ENCODE results near the gene DARS1. TPM values are rescaled to one million over a fixed set of nuclear protein-coding genes. Genes with fewer than 3 reads are reported as not detected.

The DARS1 gene
- total and polyA plus RNA-seq, 9 donors = 55.2 to 79.5 (median 69.7) TPM

GRCh38 chr2:135874777-135875365, 110.6 kb downstream of the DARS1 start:
- DNase-seq = no peak
- Histone ChIP-seq H3K4me1 (ENCODE audit: insufficient read depth) (peaks cover 7% of the 10 kb centered on the region), H3K36me3 (no peaks in the 10 kb centered on the region), H3K9me3 (no peaks in the 10 kb centered on the region), H3K27me3 (no peaks in the 10 kb centered on the region), H3K4me3 (no peak overlapping the region), H3K27ac (no peak overlapping the region)
- 71 to 82% (median 77%) methylated on average over 19 of the region's 19 CpGs for WGBS, 3 donors
- TF ChIP-seq, protein P1, sequence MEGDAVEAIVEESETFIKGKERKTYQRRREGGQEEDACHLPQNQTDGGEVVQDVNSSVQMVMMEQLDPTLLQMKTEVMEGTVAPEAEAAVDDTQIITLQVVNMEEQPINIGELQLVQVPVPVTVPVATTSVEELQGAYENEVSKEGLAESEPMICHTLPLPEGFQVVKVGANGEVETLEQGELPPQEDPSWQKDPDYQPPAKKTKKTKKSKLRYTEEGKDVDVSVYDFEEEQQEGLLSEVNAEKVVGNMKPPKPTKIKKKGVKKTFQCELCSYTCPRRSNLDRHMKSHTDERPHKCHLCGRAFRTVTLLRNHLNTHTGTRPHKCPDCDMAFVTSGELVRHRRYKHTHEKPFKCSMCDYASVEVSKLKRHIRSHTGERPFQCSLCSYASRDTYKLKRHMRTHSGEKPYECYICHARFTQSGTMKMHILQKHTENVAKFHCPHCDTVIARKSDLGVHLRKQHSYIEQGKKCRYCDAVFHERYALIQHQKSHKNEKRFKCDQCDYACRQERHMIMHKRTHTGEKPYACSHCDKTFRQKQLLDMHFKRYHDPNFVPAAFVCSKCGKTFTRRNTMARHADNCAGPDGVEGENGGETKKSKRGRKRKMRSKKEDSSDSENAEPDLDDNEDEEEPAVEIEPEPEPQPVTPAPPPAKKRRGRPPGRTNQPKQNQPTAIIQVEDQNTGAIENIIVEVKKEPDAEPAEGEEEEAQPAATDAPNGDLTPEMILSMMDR (IDR thresholded peaks at IDR 0.05) = no peak
- no peak for TF ChIP-seq POLR2A (IDR thresholded peaks at IDR 0.05)
- TF ChIP-seq EP300 (IDR thresholded peaks at IDR 0.05) = no peak
- intact Hi-C loops (cut with DNase I) = loop anchor here in 2 of 4 donors (10.0 kb wide), 2 partner anchors 110 to 860 kb away; partner anchors contain the start of gene DARS1 (in 1 of the 2)

GRCh38 chr2:135870571-135870970, 114.9 kb downstream of the DARS1 start:
- no peak for DNase-seq
- TF ChIP-seq, protein P1 (IDR thresholded peaks at IDR 0.05) = no peak
- no peak for TF ChIP-seq EP300 (IDR thresholded peaks at IDR 0.05)
- no peak for TF ChIP-seq POLR2A (IDR thresholded peaks at IDR 0.05)
- Histone ChIP-seq H3K36me3 (no peaks in the 10 kb centered on the region), H3K4me1 (ENCODE audit: insufficient read depth) (peaks cover 4% of the 10 kb centered on the region), H3K9me3 (no peaks in the 10 kb centered on the region), H3K4me3 (no peak overlapping the region), H3K27me3 (no peaks in the 10 kb centered on the region), H3K27ac (no peak overlapping the region)
- WGBS, 3 donors = 35 to 100% (median 94%) methylated on average over 1 of the region's 1 CpG
- intact Hi-C loops (cut with DNase I) = loop anchor here in 2 of 4 donors (10.0 kb wide), 2 partner anchors 114 to 856 kb away; partner anchors contain the start of gene DARS1 (in 1 of the 2)

- intact Hi-C loops (cut with DNase I) = no loop called here
- no peaks in the 10 kb centered on the region for H3K36me3 ChIP-seq
Observed at GRCh38 chr2:135863233-135863632, 122.2 kb downstream of the DARS1 start.

DNA sequence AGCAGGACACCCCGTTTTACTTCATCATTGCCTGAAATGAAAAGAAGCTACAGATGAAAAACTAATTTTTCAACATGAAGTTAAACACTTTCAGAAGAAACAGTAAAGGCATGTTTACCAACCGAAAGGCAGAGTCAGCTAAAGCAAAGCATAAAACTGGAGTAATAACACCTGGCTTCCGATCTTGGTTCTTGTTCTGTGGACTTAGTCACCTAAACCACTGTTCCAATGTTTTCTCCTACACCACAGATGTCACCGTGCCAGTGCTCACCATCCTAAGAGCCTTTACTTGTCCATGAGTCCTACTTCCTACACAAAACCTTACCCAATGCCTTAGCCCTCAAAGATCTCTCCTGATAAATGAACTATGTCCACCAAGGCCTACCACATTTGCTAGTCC, 122.7 kb downstream of the DARS1 start:
- no peaks in the 10 kb centered on the region for H3K27me3 ChIP-seq
- H3K4me3 ChIP-seq = no peak overlapping the region
- intact Hi-C loops (cut with DNase I) = no loop called here
- H3K36me3 ChIP-seq = no peaks in the 10 kb centered on the region
- H3K9me3 ChIP-seq = no peaks in the 10 kb centered on the region
- 55 to 67% (median 59%) methylated on average over 4 of the region's 4 CpGs for whole genome bisulfite sequencing, 3 donors
- no peak overlapping the region for H3K27ac ChIP-seq
- DNase-seq = no peak
- TF ChIP-seq EP300 (IDR thresholded peaks at IDR 0.05) (no peak), POLR2A (IDR thresholded peaks at IDR 0.05) (no peak)
- TF ChIP-seq, protein P1 (IDR thresholded peaks at IDR 0.05) = no peak
- H3K4me1 ChIP-seq (ENCODE audit: insufficient read depth) = no peaks in the 10 kb centered on the region

More at GRCh38 chr2:135863233-135863632, 122.2 kb downstream of the DARS1 start:
- Histone ChIP-seq H3K9me3 (no peaks in the 10 kb centered on the region), H3K27ac (no peak overlapping the region), H3K4me3 (no peak overlapping the region), H3K27me3 (no peaks in the 10 kb centered on the region), H3K4me1 (ENCODE audit: insufficient read depth) (no peaks in the 10 kb centered on the region)
- no peak for TF ChIP-seq EP300 (IDR thresholded peaks at IDR 0.05)
- TF ChIP-seq POLR2A (IDR thresholded peaks at IDR 0.05) = no peak
- TF ChIP-seq, protein P1 (IDR thresholded peaks at IDR 0.05) = no peak
- DNase-seq = no peak
- WGBS, 3 donors = 61 to 65% (median 63%) methylated on average over 6 of the region's 6 CpGs

Other genes with a start within 250 kb of the DARS1 start
- gene UBXN4, start 243.8 kb downstream of the DARS1 start, total RNA-seq = 100 to 1,000 TPM in 1 of 7 donors, 10 to 100 TPM in 6; 56.8 to 101 (median 87.5) TPM
- 10 to 100 TPM; 46.6 to 82.0 TPM for gene UBXN4, start 243.8 kb downstream of the DARS1 start, polyA plus RNA-seq
- under 1 TPM in 1 of 7 donors, not detected in 6; 0.12 TPM for gene LCT, start 148.4 kb downstream of the DARS1 start, total RNA-seq
- not detected for gene LCT, start 148.4 kb downstream of the DARS1 start, polyA plus RNA-seq
- gene MCM6, start 109.2 kb downstream of the DARS1 start, total RNA-seq = 10 to 100 TPM in 5 of 7 donors, 1 to 10 TPM in 2; 7.2 to 20.1 (median 15.4) TPM
- gene MCM6, start 109.2 kb downstream of the DARS1 start, polyA plus RNA-seq = 10 to 100 TPM; 10.4 to 19.4 TPM
- 10 to 100 TPM in 2 of 7 donors, 1 to 10 TPM in 5; 2.7 to 20.2 (median 6.2) TPM for gene CXCR4, start 132.5 kb upstream of the DARS1 start, total RNA-seq
- 10 to 100 TPM in 1 of 2 donors, 1 to 10 TPM in 1; 8.9 to 33.0 TPM for gene CXCR4, start 132.5 kb upstream of the DARS1 start, polyA plus RNA-seq